Glutamatergic neuron (in vitro differentiated cells): ENCODE data around the gene PPP1R14B. TPM values are rescaled to one million over a fixed set of nuclear protein-coding genes. Genes with fewer than 3 reads are reported as not detected.

Source experiments
- DNase-seq: peaks from one replicate; pipeline ENCODE4 v3.0.0; 2022
- H3K27ac Mint-ChIP-seq: one replicate; pipeline ENCODE4 v1.8.0; 2020; ENCODE audit warnings: mild to moderate bottlenecking, mixed read lengths, inconsistent platforms; ENCODE audit not compliant: unreplicated experiment
- H3K27me3 Mint-ChIP-seq: one replicate; pipeline ENCODE4 v1.8.0; 2020; ENCODE audit warnings: mild to moderate bottlenecking, moderate library complexity, mixed read lengths, inconsistent platforms; ENCODE audit not compliant: unreplicated experiment
- H3K36me3 Mint-ChIP-seq: one replicate; pipeline ENCODE4 v1.8.0; 2020; ENCODE audit warnings: mild to moderate bottlenecking, mixed read lengths, inconsistent platforms; ENCODE audit not compliant: unreplicated experiment
- H3K4me1 Mint-ChIP-seq: one replicate; pipeline ENCODE4 v1.8.0; 2020; ENCODE audit warnings: mild to moderate bottlenecking, low read depth, mixed read lengths, inconsistent platforms; ENCODE audit not compliant: unreplicated experiment
- H3K4me3 Mint-ChIP-seq: one replicate; pipeline ENCODE4 v1.8.0; 2020; ENCODE audit warnings: mild to moderate bottlenecking, mixed read lengths, inconsistent platforms; ENCODE audit not compliant: unreplicated experiment
- H3K9me3 Mint-ChIP-seq: one replicate; pipeline ENCODE4 v1.8.0; 2020; ENCODE audit warnings: mild to moderate bottlenecking, moderate library complexity, mixed read lengths, inconsistent platforms; ENCODE audit not compliant: unreplicated experiment
- total RNA-seq: library from RNA; stranded (reverse); fragmentation: NEBNext Ultra II Directional; extraction: Animal tissue kit (Norgen Biotek cat#: 25700); gene quantifications from one replicate; pipeline ENCODE4 v1.2.1, GENCODE V29; 2021; ENCODE audit not compliant: unreplicated experiment
- TF ChIP-seq, protein P1 (sequence below): fragments of 200-600 bp; sonication (generic); IDR thresholded peaks from one replicate; pipeline ENCODE4 v1.5.0; 2021; ENCODE audit not compliant: partially characterized antibody, unreplicated experiment

Gene PPP1R14B
- total RNA-seq, 1 donor from 2014 or later = 348 TPM

DNA sequence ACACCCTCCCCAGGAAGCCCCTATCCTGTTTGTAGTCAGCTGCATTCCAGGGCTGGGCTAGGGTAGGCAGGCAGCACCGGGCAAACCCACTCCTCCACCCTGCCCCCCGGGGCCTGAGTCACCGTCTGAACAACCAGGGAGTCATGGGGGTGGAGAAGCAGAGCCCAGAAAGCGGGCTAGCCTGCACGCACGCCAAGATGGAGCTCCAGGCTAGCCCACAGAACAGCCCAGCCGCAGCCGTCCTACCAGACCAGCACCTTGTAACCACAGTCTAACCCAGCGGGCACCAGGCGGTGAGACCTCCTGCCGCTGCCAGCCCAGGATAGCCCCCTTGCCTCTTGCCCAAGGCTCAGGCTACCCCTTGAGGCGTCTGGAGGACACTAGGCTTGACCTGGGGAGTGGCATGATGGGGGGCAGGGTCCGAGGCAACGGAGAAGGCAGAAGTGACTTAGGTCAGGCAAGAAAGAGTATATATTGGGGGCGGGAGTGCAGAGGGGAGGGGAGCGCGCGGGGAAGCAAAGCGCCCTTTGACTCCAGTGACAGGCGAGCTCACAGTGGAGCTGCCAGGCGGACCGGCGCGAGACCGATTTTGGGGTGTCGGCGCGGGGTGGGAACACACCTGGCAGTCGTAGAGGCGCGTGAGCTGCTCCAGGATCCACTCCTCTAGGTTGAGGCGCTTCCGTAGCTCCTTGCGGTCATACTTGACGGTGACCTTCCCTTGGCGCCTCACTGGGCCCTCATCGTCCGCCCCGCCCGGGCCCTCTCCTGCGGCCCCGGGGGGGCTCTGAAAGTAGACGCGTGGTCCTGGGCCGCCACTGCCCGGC lies 734 bp downstream of the PPP1R14B start:
- Mint-ChIP-seq H3K27ac (peak overlapping the region; percentile 77), H3K4me1 (peaks cover 7% of the 10 kb centered on the region), H3K27me3 (peaks cover 6% of the 10 kb centered on the region), H3K9me3 (peaks cover 19% of the 10 kb centered on the region), H3K4me3 (peak overlapping the region; percentile 88), H3K36me3 (no peaks in the 10 kb centered on the region)
- peak; percentile 70 for DNase-seq
- TF ChIP-seq, protein P1, sequence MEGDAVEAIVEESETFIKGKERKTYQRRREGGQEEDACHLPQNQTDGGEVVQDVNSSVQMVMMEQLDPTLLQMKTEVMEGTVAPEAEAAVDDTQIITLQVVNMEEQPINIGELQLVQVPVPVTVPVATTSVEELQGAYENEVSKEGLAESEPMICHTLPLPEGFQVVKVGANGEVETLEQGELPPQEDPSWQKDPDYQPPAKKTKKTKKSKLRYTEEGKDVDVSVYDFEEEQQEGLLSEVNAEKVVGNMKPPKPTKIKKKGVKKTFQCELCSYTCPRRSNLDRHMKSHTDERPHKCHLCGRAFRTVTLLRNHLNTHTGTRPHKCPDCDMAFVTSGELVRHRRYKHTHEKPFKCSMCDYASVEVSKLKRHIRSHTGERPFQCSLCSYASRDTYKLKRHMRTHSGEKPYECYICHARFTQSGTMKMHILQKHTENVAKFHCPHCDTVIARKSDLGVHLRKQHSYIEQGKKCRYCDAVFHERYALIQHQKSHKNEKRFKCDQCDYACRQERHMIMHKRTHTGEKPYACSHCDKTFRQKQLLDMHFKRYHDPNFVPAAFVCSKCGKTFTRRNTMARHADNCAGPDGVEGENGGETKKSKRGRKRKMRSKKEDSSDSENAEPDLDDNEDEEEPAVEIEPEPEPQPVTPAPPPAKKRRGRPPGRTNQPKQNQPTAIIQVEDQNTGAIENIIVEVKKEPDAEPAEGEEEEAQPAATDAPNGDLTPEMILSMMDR = no peak

GRCh38 chr11:64245401-64245796 lies 1.3 kb downstream of the PPP1R14B start:
- H3K9me3 Mint-ChIP-seq = peaks cover 19% of the 10 kb centered on the region
- DNase-seq = no peak
- H3K27me3 Mint-ChIP-seq = peaks cover 7% of the 10 kb centered on the region
- H3K36me3 Mint-ChIP-seq = no peaks in the 10 kb centered on the region
- peak overlapping the region; percentile 77 for H3K27ac Mint-ChIP-seq
- TF ChIP-seq, protein P1 = no peak
- H3K4me1 Mint-ChIP-seq = peaks cover 8% of the 10 kb centered on the region
- H3K4me3 Mint-ChIP-seq = peak overlapping the region; percentile 88

GRCh38 chr11:64244966-64245365 lies 1.8 kb downstream of the PPP1R14B start:
- peaks cover 18% of the 10 kb centered on the region for H3K9me3 Mint-ChIP-seq
- H3K4me1 Mint-ChIP-seq = peaks cover 9% of the 10 kb centered on the region
- no peaks in the 10 kb centered on the region for H3K36me3 Mint-ChIP-seq
- no peak overlapping the region for H3K27ac Mint-ChIP-seq
- peak overlapping the region; percentile 88 for H3K4me3 Mint-ChIP-seq
- peaks cover 11% of the 10 kb centered on the region for H3K27me3 Mint-ChIP-seq
- TF ChIP-seq, protein P1 = no peak
- DNase-seq = no peak

DNA sequence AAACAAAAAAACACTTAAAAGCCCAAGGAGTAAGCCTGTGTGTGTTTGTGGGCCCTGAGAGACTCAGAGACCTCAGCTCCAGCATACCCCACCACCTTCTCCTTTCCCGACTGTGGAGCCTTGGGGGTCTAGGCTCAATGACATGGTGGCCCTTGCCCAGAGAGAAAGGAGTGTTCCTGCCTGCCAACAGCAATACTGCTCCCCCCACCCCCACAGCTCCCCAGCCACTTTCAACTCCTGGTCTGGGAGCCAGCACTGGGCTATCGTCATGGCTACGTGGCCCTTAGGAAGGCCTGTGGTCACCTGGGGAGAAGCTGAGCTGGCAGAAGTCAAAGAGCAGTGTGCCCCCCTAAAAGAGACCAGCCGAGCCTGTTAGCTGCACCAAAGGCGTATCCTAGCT lies 2.6 kb downstream of the PPP1R14B start:
- no peaks in the 10 kb centered on the region for H3K36me3 Mint-ChIP-seq
- TF ChIP-seq, protein P1 = no peak
- H3K27me3 Mint-ChIP-seq = peaks cover 11% of the 10 kb centered on the region
- H3K27ac Mint-ChIP-seq = peak overlapping the region; percentile 52
- H3K4me1 Mint-ChIP-seq = peaks cover 9% of the 10 kb centered on the region
- peak overlapping the region; percentile 47 for H3K4me3 Mint-ChIP-seq
- no peak for DNase-seq
- peaks cover 17% of the 10 kb centered on the region for H3K9me3 Mint-ChIP-seq

GRCh38 chr11:64243236-64243854 lies 3.4 kb downstream of the PPP1R14B start:
- Mint-ChIP-seq H3K9me3 (peaks cover 16% of the 10 kb centered on the region), H3K27me3 (peaks cover 7% of the 10 kb centered on the region), H3K36me3 (no peaks in the 10 kb centered on the region), H3K4me3 (peak overlapping the region; percentile 47), H3K27ac (peak overlapping the region; percentile 52), H3K4me1 (peaks cover 8% of the 10 kb centered on the region)
- no peak for DNase-seq
- TF ChIP-seq, protein P1 = no peak
